NCI-H2196 (cell line): Measurements from ENCODE around the gene WLS.

ENCODE experiments used
- DNase-seq: peaks from one replicate; lab custom pipeline; 2025; ENCODE audit not compliant: unreplicated experiment; lab: John Stamatoyannopoulos, UW

The WLS gene

DNA sequence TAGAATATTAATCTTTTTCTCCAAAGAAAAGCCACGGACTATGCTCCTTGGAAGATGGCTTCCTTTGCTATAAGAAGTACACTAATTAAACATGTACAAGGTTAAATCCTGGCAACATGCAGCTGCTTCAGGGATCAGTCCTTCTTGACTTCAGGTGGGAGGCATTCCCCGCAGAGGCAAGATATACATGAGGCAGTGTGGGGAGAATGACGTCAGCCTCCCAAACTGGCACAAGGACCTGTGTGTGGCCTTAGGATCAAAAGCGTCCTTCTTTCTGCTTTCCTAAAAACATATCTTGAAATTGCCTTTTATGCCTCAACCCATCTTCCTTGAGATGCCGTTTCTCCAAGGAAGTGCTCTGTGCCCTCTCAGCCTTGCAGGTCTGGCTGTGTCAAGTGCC is 90.3 kb downstream of the WLS start:
- DNase-seq, result no peak

DNA sequence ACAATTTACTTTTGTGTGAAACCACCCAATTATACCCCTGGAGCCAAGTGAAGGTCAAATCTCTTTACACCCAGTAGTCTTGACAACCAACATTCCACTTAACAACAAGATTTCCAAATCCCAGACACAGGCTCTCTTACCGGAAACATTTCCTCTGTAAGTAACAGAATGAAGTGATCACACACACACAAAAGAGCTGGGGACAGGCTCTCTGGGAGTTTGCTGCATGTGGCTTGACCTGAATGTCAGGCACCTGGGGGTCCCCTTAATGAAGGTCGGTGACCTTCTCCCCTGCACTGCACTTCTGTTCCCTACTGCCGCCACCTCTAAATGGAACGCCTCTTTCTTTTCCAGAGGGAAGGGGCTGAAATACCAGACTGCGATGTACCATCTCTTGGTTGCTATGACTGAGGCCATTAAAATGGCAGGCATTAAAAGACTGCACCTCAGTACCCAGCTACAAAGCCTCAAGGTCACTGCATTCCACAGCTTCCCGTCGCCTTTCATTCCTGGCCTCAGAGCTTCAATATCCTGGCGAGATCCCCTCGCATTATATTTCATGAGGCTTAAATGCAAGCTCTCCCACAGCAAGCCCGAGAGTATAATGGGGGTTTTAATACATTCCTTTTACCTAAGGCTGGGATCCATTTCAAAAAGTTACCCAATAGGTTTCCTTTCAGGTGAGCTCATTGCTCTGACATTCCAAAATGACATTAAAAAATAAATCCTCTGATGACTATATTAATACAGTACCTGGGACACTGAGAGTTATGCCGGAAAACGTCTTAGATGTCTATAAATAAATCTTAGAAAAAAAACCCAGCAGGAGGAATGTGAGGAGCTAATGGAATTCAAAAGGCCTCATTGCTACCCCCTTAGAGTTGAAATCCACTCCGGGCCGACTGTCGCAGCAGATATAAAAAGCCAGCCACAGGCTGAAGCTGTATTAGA is 91.0 kb downstream of the WLS start:
- DNase-seq, result no peak

- no peak for DNase-seq
These were observed 91.8 kb downstream of the WLS start for GRCh38 chr1:68140536-68140935.

DNA sequence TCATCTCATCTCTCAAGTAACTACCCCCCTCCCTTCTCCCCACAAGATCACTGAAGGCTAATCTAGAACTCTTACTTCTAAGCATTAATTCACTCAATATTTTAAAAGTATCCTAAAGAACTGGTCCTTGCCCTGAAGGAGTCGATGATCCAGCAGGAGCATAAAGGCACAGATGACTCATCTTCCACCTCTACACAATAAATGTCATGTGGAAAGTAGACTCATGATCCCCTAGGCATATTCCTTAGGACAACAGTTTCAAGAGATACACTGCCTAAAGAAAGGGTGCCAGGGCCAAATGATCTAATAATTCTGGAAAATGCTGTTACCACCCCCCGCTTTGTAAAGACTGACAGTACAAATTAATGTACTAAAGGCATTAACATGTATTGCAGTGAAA is 96.1 kb downstream of the WLS start:
- no peak for DNase-seq

DNA sequence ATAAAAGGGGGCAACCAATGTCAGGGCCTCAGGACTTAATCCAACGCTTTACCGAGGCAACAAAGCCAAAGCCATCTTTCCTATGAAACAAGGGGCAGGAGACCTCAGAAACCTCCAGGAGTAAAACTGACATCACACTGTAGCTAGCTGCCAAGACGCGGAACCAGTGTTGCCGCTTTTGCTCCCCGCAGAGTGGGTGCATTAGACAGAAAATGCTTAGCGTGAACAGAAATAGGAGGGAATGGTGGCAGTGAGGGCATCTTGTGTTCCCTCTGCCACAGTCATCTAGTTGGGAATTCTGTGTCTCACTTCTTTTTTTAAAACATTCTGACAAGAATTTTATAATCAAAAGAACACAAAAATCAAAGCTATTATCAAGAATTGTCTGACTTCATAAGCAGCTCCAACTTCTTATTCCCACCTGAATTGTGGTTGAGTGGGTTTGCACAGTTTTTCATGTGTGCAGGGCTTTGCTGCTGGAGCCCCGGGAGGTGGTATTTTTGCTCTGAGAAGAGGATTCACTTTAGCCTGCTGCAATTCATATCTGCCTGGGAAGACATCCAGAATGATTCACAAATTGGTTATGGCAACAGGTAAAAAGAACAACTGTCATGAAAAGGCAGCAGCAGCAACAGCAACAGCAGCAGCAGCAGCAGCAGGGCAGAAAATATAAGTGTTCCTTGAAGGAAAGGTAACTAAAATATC is 99.7 kb downstream of the WLS start:
- DNase-seq, result no peak

- no peak for DNase-seq
These were observed 101.1 kb downstream of the WLS start for GRCh38 chr1:68131261-68131660.

GRCh38 chr1:68129536-68130250 is 102.6 kb downstream of the WLS start:
- DNase-seq, result no peak

DNA sequence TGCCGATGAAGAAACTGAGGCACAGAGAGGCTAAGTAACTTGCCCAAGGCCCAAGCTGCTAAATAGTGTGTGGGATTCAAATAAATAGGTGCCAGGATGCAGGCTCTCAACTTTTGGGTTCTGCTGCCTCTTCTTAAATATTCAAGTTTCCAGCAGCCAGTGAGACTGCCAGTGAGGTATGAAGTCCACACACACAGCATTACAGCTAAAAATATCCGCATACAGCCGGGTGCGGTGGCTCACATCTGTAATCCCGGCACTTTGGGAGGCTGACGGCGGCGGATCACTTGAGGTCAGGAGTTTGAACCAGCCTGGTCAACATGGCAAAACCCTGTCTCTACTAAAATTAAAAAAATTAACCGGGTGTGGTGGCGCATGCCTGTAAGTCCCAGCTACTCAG is 103.5 kb downstream of the WLS start:
- DNase-seq, result no peak

- DNase-seq, result no peak
These were observed 104.2 kb downstream of the WLS start for GRCh38 chr1:68128157-68128556.

DNA sequence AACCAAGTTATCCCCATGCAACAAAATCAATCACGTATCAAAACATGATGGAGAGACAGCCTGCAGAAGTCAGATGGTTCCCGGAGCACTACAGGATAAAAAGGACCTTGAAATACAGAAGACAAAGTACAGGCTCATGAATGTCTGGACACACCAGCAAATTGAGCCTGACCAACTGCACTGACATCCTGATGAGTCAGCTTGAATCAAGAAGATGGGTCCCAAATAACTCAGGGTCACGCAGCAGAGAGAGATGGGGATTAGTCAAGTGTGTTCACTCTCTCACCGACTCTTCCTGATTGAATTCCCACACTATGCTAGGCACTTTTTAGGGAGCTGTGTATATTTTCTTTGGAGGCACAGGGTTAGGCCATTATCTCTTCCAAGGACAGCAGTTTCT is 110.8 kb downstream of the WLS start:
- no peak for DNase-seq

GRCh38 chr1:68120136-68120791 is 112.1 kb downstream of the WLS start:
- DNase-seq, result peak; percentile 76

GRCh38 chr1:68119445-68119844 is 112.9 kb downstream of the WLS start:
- DNase-seq, result no peak

DNA sequence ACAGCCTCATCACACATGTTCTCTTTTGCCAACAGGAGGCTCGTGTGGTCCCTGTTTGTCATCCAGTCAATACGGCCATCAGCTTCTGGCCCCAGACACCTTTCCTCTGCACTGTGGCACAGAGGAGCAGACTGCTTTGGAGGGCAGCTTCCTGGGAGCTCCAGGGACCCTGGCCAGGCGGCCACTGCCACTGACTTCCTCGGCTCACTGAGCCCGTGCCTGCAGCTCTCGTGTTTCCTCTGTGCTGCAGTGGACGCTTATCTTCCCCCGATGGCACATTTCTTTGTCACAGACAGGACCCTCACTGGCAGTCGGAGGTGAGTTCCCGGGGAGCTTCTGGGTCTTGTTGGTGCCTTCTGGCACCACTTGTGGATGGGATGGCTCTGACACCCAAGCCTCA is 114.9 kb downstream of the WLS start:
- DNase-seq, result no peak

GRCh38 chr1:68116643-68117235 is 115.6 kb downstream of the WLS start:
- peak; percentile 66 for DNase-seq

GRCh38 chr1:68115308-68115707 is 117.0 kb downstream of the WLS start:
- no peak for DNase-seq

DNA sequence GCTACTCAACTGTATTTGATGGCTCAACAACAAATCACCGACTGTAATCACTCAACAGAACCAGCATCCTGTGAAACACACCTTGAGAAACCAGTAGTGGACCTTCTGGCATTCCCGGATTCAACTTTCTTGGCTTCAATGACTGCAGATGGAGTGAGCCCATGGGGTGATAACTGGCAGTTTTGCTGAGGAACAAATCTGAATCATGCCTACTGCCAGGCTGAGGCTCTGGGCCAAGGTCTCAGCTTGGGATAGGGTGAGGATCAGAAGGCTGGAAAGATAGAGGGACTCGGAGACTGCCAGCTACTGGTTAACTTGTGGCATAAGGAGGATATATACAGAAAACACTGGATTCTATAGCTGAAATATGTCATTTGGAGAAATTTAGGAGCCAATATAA is 118.4 kb downstream of the WLS start:
- DNase-seq, result no peak

DNA sequence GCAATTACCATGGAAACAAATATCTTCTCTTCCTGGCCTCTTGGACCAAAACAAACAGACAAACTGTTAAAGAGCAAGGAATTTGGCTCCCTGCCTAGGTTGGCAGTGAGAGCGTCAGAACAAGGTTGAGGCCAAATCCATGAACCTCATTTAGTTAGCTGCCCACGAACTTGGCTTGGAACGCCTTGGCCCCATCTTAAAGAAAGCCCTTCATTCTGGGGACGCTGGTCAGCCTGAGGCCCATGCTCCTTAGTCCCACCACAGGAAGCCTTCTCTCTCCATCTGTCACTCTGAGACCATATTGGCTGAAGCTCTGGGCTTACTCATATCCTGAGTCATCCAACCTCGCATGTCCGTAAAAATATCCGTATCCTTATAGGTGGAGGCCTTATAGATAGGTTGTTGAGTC is 119.5 kb downstream of the WLS start:
- peak; percentile 41 for DNase-seq

DNA sequence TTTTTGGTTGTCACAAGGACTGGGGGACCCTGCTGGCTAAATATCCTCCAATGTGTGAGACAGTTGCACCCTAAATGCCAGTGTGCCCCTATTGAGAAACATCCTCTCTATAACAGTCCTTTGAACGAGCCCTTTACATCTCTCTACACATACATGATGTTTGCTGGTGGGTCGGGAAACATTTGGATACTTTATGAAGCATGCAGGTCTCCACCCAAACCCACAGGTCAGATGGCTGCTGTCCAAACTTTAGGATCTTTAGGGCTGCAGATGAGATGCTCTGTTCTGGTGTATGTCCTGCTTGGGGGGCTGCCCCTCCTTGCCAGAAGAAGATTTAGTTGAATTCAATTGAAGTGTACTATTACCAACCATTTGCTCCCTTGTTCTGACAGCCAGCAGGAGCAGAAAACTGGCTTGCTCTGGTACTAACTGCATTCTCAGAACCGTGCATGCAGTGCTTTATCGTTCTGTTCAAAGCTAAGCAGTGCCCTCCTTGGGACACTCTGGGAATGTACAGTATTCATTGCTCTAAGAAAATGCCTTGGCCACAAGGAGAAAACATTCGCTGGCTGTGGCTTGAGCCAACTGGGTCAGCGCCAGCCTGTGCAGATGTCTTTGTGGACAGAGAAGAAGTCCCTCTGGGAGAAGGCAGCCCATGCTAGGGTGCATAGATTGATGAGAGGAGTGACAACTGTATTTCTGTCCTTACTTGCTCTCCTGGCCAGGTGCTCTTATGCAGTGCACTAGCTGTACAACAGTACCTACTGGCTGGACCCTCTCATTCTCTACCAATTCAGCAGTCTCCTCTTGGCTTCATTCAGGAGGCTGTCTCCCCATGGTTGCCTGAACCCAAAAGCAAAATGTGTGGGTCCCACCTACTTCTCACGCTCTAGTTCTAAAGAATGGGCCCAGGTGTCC is 120.5 kb downstream of the WLS start:
- peak; percentile 63 for DNase-seq

DNA sequence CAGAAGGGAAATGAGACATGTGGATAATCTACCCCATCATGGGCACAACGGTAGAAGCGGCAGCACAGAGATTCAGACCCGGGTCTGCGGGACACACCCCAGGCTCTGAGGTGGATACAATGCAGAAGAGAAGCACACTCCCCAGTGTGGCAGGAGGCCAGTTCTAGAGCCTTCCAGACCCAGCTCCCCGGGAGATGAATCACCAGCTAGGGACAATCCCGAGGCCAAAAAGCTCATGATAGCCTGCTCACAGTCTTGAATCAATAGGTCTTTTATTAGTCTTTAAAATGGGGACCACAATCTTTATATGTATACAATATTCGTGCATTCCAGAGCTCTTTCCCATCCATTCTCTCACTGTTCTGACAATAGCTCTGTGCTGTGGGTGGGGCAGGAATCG is 124.6 kb downstream of the WLS start:
- no peak for DNase-seq
